Choroid plexus epithelial cell (primary cell): ENCODE measurements around the gene TDRD10.

ENCODE experiments used
- DNase-seq: peaks from one replicate; pipeline ENCODE4 v3.0.0-alpha.2; 2010; ENCODE audit warnings: low read depth
- H3K4me3 ChIP-seq: 2 replicates; pipeline ENCODE4 v1.5.1; 2011; ENCODE audit warnings: low read depth, mild to moderate bottlenecking, control low read depth, low read length, moderate library complexity
- CTCF ChIP-seq: conservative IDR thresholded peaks from 2 replicates; pipeline ENCODE4 v1.5.1; 2011; ENCODE audit warnings: low read depth, mild to moderate bottlenecking, control low read depth, inconsistent platforms, low read length, moderate library complexity

Gene TDRD10

GRCh38 chr1:154577346-154578057 is 75.5 kb downstream of the TDRD10 start:
- TF ChIP-seq CTCF = no peak
- H3K4me3 ChIP-seq = no peak overlapping the region

GRCh38 chr1:154578058-154578418 is 76.0 kb downstream of the TDRD10 start:
- no peak for TF ChIP-seq CTCF
- peak; percentile 14 for DNase-seq
- H3K4me3 ChIP-seq = no peak overlapping the region

More at GRCh38 chr1:154577346-154578057, 75.5 kb downstream of the TDRD10 start:
- DNase-seq = no peak

GRCh38 chr1:154579374-154579773 is 77.4 kb downstream of the TDRD10 start:
- TF ChIP-seq CTCF = no peak
- no peak for DNase-seq
- H3K4me3 ChIP-seq = no peak overlapping the region

- no peak for TF ChIP-seq CTCF
- no peak for DNase-seq
- H3K4me3 ChIP-seq = no peak overlapping the region
Observed at GRCh38 chr1:154581766-154582165, 79.7 kb downstream of the TDRD10 start.

GRCh38 chr1:154582885-154583284 is 80.9 kb downstream of the TDRD10 start:
- TF ChIP-seq CTCF = no peak
- no peak for DNase-seq
- no peak overlapping the region for H3K4me3 ChIP-seq

GRCh38 chr1:154583773-154584172 is 81.8 kb downstream of the TDRD10 start:
- H3K4me3 ChIP-seq = no peak overlapping the region
- peak; percentile 21 for DNase-seq
- no peak for TF ChIP-seq CTCF

GRCh38 chr1:154584267-154584994 is 82.4 kb downstream of the TDRD10 start:
- no peak overlapping the region for H3K4me3 ChIP-seq
- DNase-seq = no peak
- no peak for TF ChIP-seq CTCF
